ENCODE measurements around the gene NANOGP8. TPM values are rescaled to one million over a fixed set of nuclear protein-coding genes. Genes with fewer than 3 reads are reported as not detected.

NANOGP8 gene
- total RNA-seq, 1 experiment from 2014 or later = 88.4 TPM

- H2AK5ac ChIP-seq (ENCODE audit: insufficient read length, low read length) = no peak overlapping the region
- no peak overlapping the region for H3T11ph ChIP-seq (ENCODE audit: low read length)
- no peak overlapping the region for H2BK20ac ChIP-seq (ENCODE audit: low read depth, low read length, poor library complexity, severe bottlenecking)
- no peak overlapping the region for H3K56ac ChIP-seq (ENCODE audit: insufficient read length, low read depth, low read length)
- WGBS (ENCODE audit: extremely low coverage, insufficient read length, low lambda C conversion rate) = no CpG with 5 or more reads among the region's 10 CpGs
- no peak overlapping the region for H2BK5ac ChIP-seq (ENCODE audit: insufficient read length, low read length)
- no peak for TF ChIP-seq CTCF (conservative IDR thresholded peaks at IDR 0.05)
- H3K18ac ChIP-seq (ENCODE audit: insufficient read length, low read depth, low read length) = no peak overlapping the region
- Mint-ChIP-seq H3K36me3 (ENCODE audit: insufficient read depth in 1 of 3, low read depth in 3 of 3) (no peaks in the 10 kb centered on the region; a peak in 1 of 7 replicates), H3K9me3 (no peaks in the 10 kb centered on the region), H3K27ac (0 out of 7 replicates have a peak overlapping the region, but pooled peaks of 1 of the 3 experiments have one; percentile 5), H3K27me3 (ENCODE audit: low read depth) (no peaks in the 10 kb centered on the region), H3K4me1 (peaks cover 38 to 39% of the 10 kb centered on the region in 2 experiments), H3K4me3 (no peak overlapping the region)
- no peaks in the 10 kb centered on the region for H3K9me3 ChIP-seq (ENCODE audit: control insufficient read depth, low read depth, low read length)
- no peak overlapping the region for H2BK120ac ChIP-seq (ENCODE audit: low read depth, low read length, poor library complexity, severe bottlenecking)
- no peaks in the 10 kb centered on the region for H3K23me2 ChIP-seq (ENCODE audit: insufficient read length, low read depth, low read length, poor library complexity, severe bottlenecking)
- peaks cover 6% of the 10 kb centered on the region; the same call in 1 of the 2 replicates for H3K4me1 ChIP-seq (ENCODE audit: insufficient read depth, low read length)
- no peak overlapping the region for H4K8ac ChIP-seq (replicated peaks; ENCODE audit: insufficient read length, low read depth, low read length)
- no peak overlapping the region for H2BK12ac ChIP-seq (ENCODE audit: insufficient read length, low read depth, low read length)
- no peak overlapping the region for H4K5ac ChIP-seq (ENCODE audit: insufficient read length, low read depth, low read length)
- no peak overlapping the region for H3K9ac ChIP-seq (ENCODE audit: extremely low read depth, insufficient read length, low read length)
- no peak overlapping the region for H3K4ac ChIP-seq (ENCODE audit: low read depth, low read length)
- H2BK15ac ChIP-seq (ENCODE audit: low read depth, low read length) = no peak overlapping the region
- no peak overlapping the region for H3K14ac ChIP-seq (ENCODE audit: insufficient read depth, low read length)
- no peaks in the 10 kb centered on the region for H3K27me3 ChIP-seq (ENCODE audit: insufficient read depth, low read length)
- DNase-seq = no peak
- H4K91ac ChIP-seq (ENCODE audit: insufficient read length, low read depth, low read length) = no peak overlapping the region
- no peak overlapping the region for H3K27ac ChIP-seq (ENCODE audit: insufficient read length, low read depth, low read length)
- no peaks in the 10 kb centered on the region for H3K79me1 ChIP-seq (ENCODE audit: insufficient read depth, low read depth, low read length, poor library complexity, severe bottlenecking)
- H4K20me1 ChIP-seq (ENCODE audit: control insufficient read depth, insufficient read depth, insufficient read length) = no peaks in the 10 kb centered on the region
- H3K79me2 ChIP-seq (ENCODE audit: insufficient read depth, low read length) = no peaks in the 10 kb centered on the region
- H3K4me2 ChIP-seq (ENCODE audit: insufficient read depth, insufficient read length, low read length) = no peak overlapping the region
- H2AFZ ChIP-seq (ENCODE audit: low read length) = no peak overlapping the region
- H3K23ac ChIP-seq (ENCODE audit: insufficient read length, low read depth, low read length) = no peak overlapping the region
Observed at GRCh38 chr15:35067496-35068347, 17.4 kb downstream of the NANOGP8 start.
